ENCODE measurements around the gene COMP. TPM values are rescaled to one million over a fixed set of nuclear protein-coding genes. Genes with fewer than 3 reads are reported as not detected.

Gene COMP
- total RNA-seq, 1 experiment from 2014 or later, result not detected

DNA sequence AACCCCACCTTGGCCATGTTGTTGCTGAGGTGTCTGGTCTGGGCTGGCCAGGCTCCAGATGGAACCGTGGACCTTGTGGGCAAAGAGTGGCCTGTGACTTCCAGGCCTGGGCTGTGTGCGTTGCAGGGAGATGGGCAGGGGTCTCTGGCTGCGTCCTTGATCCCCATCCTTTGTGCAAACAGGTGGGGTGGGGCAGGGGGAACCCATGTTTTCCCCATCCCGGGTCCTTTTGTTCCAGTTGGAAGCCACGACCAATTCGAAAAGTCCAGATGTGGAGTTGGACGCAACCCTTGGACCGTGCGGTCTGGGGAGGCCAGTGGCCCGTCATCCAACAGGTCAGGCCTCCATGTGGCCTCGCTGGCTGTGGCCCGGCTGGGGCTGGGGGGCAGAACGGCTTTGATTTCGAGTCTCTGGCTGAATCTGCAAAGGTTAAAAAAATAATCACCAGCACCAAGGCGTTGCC lies 13.1 kb upstream of the COMP start:
- DNase-seq (ENCODE audit: low read depth), result no peak

DNA sequence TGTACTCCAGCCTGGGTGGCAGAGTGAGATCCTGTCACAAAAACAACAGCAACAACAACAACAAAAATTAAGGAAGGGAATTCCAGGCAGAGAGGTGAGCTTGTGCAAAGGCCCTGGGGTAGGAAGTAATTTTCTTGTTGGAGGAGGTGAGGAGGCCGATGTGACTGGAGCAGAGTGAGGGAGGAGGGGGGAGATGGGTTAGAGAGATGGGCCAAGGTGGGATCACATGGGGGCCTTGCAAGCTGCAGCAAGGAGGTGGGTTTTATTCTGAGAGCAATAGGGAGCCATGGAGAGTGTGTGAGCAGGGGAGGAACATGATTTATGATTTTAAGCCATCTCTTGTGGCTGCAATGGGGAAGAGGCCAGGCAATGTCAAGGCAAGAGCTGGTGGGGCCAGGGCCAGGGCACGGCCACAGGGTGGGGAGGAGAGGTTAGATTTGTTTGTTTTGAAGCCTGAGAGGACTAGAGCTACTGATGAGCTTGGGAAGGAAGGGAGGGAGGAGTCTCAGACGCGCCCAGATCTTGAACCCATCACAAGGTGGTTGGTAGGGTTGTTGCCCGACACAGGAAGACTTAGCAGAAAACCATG lies 12.5 kb upstream of the COMP start:
- DNase-seq (ENCODE audit: low read depth), result no peak

DNA sequence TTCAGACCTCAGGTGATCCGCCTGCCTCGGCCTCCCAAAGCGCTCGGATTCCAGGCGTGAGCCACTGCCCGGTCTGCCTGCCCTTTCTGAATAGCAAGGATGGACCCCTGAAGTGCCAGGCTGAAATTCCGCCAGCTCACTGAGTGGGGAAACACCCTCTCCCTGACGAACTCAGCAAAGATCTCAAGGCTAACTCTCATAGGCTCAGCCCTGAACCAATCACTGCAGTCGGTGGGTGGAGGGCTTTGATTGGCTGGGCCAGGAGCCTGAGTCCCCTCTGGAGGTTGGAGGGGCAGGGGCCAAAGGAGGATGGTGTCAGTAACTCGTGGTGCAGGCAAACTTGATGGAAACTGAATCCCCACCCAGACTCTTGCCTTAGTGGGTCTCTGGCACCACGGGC lies 11.2 kb upstream of the COMP start:
- DNase-seq (ENCODE audit: low read depth), result no peak

DNA sequence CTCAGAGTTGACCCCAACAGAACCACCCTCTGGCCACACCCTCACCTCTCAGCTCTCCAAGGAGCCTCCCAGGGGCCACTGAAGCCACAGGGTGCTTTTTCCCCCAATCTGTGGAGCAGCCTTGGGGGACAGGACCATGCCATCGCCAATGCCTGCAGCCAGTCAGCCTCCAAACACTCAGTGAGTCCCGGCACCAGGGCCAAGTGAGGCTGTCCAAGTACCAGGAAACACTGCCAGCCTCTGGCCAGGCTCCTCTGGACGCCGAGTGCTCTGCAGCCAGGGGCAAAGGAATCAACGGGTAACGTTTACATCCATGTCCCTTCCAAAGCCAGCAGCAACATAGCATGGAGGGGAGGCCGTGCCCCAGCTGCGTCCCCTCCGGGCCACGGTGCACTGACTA lies 9.5 kb upstream of the COMP start:
- no peak for DNase-seq (ENCODE audit: low read depth)

DNA sequence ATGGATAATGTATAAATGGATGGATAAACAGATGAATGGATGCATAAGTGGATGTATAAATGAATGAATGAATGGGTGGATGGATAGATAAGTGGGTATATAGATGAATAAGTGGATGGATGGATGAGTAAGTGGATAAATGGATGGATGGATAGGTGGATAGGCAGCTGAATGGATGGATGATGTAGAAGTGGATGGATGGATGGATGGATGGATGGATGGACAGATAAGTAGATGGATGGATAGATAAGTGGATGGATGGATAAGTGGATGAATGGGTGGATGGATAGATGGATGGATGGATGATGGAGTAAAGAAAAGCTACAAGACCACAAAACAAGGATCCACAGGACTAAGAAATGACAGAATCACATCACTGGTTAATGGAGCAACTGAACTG lies 9.0 kb upstream of the COMP start:
- DNase-seq (ENCODE audit: low read depth), result no peak

DNA sequence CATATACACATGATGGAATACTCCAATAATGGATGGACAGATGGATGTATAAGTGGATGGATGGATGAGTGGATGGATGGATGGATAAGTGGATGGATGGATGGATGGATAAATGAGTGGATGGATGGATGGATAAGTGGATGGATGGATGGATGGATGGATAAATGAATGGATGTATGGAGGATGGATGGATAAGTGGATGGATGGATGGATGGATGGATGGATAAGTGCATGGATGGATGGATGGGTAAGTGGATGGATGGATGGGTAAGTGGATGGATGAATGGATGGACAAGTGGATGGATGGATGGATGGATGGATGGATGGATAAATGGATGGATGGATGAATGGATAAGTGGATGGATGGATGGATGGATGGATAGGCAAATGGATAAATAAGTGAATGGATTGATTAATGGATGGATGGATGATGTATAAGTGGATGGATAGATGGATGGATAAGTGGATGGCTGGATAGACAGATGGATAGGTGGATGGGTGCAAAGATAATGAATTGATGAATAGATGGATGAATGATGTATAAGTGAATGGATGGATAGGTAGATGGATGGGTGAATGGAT lies 8.4 kb upstream of the COMP start:
- no peak for DNase-seq (ENCODE audit: low read depth)

DNA sequence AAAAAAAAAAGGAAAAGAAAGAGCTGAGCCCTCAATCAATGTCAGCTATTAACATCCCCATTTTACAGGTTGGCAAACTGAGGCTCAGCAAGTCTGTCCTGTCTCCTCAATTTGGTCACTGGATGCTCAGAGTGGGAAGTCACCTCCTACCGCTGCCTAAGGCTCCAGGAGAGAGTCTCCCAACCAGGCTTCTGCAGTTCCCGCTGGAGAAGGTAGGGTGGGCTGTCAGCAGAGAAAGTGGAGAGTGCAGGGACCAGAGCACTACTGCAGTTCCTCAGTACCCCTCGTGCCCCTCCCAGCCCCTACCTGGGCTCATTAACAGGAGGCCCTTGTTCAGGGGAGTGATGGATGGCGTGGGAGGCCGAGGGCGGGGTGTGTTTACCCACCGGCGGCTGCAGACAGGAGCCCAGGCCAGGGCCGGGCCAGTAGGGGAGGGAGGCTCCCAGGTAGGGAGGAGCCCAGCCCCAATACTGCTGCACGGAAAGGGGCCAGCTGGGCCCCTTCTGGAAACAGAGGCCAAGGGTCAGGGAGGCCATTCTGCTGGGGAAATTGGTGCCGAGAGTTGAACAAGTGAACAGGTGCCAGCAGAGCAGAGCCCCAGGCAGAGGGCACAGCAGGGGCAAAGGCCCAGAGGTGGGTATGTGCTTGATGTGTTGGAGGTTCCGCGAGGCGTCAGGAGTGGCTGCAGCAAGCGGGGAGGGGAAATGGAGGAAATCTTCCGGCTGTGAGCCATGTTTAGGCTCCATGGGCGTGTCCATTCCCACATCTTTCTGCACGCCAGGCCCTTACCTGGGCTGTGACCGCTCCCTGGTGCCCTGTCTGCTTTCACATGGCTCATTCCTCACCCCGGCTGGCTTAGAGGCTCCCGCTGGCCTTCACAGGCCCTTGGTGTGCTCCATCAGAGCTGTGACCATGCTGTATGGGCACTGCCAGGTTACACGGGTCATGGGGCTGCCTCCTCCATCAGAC lies 7.6 kb upstream of the COMP start:
- no peak for DNase-seq (ENCODE audit: low read depth)

DNA sequence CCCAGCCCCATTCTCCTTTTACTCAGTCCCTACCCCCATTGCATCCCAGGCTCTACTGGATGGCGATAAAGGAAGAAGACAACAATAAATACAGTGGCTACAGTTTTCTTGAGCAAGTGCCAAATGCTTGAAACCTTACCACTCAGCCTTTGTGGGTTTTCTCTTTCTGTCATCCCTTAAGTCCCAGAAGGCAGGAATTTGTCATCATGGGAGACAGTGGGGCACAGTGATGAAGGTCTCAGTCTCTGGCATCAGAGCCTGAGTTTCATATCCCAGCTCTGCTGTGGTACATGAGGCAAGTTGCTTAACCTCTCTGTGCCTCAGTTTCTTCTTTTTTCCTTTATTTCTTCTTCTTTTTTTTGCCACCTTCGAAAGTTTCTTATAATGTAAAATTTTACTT lies 5.1 kb upstream of the COMP start:
- no peak for DNase-seq (ENCODE audit: low read depth)

DNA sequence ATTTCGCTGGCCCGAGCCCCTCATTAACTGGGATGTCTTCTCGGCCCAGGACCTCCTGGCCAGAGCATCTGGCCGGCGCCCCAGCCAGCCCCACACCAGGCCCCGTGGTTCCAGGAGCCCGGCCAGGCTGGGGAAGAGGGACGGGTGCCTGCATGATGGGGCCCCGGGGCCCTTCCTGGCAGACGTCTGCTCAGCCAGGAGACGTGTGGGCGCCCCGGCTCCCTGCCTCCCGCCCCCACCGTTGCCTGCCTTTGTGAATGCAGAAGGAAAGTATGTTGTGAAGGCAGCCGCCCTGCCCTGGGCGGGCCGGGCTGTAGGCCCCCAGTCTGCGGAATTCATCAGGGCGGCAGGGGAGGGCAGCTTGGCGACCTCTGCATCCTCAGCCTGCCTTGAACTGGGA lies 4.4 kb upstream of the COMP start:
- no peak for DNase-seq (ENCODE audit: low read depth)

DNA sequence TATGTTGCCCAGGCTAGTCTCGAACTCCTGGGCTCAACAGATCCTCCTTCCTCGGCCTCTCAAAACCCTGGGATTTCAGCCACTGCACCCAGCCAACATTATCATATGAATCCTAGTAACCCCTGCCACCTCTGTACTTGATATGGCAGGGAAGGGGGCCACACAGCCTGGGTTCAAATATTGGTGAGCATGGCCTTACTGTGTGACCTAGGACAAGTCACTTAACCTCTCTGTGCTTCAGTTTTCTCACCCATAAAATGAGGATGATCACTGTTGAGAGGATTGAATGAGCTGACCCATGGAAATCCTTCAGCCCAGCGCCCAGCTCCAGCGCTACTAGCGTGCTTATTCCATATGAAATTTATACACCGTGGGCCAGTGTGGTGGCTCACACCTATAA lies 3.6 kb upstream of the COMP start:
- no peak for DNase-seq (ENCODE audit: low read depth)

DNA sequence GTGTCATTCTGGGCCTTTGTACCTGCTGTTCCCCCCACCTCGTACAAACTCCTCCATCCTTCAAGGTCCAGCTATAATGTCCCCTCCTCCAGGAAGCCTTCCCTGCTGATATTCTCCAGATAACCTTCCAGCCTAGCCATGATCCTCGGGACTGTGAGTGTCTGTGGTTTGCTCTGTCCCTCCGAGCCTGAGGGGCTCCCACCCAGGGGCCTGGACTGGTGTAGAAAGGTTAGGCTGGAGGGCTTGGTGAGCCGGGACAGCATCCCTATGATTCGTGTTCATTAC lies 2.9 kb upstream of the COMP start:
- DNase-seq (ENCODE audit: low read depth), result no peak

DNA sequence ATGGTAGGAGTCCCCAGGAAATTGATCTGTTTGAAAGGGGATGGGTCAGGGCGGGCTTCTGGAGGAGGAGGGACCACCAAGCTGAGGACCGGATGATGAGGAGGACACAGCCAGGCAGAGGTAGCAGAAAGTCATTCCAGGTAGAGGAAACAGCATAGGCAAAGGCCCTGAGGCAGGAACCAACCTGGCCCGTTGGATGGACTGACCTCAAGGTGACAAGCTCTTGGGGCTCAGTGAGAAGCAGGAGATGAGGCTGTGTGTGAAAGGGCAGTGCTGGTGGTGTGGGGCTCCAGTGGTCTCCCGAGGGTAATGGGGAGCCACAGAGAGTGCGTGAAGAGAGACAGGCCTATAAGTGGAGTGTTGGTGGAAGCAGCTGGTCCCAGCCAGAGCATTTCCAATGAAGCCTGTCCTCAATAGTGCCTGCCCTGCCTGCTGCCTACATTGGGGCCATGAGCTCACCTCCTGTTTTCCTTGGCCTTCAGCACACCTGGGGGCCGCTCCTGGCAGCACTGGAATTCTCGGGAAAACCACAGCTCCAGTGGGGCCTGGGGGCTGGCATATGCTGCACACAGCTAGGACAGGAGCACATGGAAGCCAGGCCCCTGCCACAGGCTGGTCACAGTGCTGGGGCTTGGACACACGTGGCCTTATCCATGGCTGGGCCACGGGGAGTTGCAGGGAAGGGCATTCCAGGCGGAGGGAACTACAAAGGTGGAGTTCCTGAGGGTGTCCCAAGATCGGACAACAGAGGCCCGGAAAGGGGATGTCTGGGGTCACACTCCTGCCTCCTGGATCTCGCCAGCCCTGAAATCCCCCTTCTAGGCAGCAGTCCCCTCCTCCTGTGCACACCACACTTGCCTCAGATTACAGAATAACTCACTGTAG lies 2.3 kb upstream of the COMP start:
- DNase-seq (ENCODE audit: low read depth), result no peak

DNA sequence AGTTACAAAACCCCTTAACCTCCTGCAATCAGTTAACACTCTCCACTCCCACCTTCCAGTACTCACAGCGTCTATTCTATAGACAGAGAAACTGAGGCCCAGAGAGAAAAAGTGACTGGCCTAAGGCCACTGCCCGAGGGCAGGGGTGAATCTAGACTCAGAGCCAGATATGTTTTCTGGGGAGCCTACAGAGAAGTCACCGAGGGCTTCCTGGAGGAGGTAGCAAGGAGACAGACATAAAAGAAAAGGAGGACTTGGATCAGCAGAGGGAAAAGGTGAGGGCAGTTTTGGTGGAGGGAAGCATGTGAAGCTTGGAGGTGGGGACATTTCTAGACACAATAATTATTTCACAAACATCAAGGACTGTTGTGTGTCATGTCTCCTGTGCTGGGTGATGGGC lies 1.6 kb upstream of the COMP start:
- no peak for DNase-seq (ENCODE audit: low read depth)

DNA sequence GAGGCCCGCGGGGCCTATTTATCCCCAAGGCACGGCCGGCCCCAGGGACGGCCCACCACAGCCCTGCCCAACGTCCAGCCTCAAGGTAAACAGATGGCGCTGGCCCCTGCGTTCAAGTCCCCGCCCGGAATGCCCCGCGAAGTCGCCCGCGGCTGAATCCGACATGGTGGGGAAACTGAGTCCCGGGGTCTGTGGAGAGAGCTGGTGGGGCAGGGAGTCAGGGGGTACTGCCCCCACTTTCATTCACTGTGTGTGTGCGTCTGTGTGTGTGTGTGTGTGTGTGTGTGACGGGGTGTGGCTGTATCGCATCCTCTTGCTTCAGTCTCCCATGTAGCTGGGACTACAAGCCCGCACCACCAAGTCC lies 192 bp upstream of the COMP start:
- DNase-seq (ENCODE audit: low read depth), result no peak

DNA sequence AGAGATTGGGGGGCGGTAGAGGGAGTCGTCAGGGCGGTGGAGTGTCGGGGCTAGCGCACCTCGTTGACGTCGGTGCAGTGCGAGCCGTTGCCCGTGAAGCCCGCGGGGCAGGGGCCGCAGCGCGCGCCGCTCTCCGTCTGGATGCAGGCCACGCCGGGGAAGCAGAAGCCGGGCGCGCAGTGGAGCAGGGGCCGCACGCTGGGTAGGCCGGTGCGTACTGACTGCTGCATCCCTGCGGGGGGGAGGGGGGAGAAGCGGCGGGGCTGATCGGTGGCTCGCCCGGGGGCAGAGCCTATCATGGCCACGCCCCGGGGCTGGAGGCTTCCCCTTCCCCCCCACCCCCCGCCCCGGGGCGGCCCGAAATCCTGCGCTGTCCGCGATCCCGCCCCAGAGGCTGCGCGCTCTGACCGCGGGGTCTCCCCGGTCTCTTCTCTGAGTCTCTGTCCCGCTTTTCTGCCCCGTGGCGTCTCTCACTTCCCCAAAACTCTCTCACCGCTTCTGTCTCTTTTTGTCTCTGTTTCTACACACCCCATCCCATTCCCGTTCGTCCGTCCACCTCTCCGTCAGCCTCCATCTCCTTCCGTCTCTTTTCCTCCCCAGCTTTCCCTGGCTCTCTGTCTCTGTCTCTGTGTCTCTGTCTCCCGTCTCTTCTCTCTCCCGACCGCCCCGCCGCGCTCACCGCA lies 1.1 kb downstream of the COMP start:
- DNase-seq (ENCODE audit: low read depth), result no peak

DNA sequence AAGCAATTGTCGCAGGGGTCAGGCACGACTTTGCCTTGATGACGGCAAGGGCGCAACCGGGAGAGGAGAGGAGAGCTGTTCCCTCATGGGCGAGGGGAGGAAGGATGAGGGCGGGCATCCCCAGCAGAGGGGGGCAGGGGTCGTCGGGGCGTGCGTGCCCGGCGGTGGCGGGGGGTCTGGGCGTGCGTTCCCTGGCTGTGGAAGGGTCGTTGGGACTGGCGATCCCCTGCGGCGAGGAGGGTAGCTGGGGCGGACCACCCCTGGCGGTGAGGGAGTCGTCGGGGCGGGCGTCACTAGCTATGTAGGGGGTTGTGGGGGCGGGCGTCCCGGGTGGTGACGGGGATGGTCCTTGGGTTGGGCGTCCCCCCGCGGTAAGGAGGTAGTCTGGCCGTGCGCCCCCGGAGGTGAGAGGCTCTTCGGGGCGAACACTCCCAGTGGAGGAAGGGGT lies 1.7 kb downstream of the COMP start:
- no peak for DNase-seq (ENCODE audit: low read depth)

DNA sequence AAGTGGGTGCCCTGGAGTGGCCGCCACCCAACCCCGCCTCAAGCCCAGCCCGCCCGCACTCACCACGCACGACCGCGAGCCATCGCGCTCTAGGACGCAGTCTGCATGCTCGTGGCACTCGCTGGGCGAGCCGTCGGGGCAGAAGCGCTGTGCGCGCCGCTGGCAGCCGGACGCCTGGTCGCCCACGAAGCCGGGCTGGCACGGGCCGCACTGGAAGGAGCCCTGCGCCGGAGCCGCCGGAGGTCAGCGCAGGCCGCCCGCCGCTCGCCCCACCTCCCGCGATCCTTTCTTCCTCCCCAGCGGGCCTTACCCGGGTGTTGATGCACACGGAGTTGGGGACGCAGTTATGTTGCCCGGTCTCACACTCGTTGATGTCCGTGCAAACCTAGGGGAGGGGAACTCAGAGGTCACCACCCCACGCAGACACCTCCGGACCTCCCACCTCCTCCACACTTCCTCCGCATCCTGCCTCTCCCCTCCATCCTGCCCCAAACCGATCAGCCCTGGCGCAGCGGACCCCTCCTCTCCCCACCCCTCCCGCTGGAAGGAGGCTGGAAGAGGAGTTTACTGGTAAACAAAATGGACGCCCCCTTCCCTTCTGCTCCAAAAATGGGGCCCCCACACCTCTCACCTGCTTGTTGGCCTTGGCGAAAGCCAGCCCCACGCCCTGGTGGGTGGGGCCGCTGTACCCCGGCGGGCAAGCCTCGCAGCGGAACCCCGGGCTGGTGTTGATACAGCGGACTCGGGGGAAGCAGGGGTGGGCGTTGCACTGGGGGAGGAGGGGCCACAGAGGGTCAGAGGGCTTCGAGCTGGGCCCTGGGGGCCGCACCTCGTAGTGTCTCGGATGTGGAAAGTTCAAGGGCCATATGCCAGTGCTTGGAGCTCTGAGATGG lies 2.3 kb downstream of the COMP start:
- DNase-seq (ENCODE audit: low read depth), result no peak

DNA sequence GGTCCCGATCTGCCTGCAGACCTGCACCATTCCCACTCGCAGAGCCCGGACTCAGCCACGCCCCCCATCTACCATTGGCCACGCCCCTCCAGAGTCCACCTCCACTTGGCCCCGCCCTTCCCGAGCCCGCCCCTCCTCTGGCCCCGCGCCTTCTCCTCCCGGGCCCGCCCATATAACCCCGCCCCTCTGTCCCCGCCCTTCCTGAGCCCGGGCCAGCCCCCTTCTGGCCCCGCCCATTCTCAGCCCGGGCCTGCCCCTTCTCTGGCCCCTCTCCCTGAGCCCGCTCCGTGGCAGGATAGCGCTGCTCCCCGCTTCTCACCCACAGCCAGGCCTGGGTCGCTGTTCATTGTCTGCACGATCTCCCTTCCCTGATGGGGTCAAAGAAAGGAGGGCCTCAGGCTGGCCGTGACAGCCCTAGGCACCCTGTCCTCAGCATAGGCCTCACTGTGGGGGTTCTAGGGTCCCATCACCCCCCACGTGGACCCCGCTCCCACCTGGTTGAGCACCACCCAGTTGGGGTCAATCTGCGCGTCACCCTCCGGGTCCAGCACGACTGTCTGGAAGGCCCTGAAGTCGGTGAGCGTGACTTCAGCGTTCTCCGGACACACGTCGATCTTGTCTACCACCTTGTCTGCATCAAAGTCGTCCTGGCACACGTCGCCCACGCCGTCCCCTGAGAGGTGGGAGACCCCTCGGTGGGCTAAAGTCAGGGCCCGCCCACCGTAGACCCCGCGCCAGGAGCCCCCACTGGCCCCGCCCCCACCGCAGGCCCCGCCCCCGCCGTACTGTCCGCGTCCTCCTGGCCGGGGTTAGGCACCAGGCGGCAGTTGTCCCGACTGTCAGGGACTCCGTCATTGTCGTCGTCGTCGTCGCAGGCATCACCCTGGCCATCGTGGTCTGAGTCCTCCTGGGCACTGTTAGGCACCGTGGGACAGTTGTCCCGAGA lies 5.7 kb downstream of the COMP start:
- DNase-seq (ENCODE audit: low read depth), result peak; percentile 45

DNA sequence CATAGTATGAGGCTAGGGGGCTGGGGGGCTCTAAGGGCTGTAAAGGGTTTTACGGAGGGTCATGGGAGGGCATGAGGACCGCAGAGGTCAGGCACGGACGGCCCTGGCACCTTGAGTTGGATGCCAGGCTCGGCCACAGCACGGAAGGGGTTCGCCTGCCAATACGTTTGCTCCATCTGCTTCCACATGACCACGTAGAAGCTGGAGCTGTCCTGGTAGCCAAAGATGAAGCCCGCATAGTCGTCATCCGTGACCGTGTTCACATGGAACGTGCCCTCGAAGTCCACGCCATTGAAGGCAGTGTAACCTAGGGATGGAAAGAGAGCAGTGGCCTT lies 6.4 kb downstream of the COMP start:
- DNase-seq (ENCODE audit: low read depth), result no peak
